ENCODE results near the gene SSTR4.

Gene SSTR4

DNA sequence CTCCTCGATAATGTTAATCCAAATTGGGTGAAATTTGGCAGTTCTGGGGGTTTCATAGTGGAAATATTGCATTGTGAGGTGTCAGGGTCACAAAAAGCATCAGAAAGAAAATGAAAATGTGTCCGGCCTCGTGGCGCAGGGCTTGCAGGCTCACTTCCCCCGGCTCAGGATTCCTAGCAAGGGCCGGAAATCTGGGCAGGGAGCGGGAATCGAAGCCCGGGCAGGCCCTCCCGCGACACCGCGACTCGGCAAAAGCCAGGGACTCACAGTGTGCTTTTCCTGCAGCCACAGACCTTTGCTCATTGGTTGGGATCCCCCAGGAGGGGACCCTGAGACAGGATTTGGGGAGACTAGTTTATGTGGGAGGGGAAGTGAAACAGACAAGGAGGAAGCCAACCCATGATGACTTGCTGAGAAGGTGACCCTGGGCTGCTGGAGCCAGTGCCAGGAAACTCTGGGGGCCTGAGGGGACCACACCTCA is 51.9 kb downstream of the SSTR4 start:
- no peak for DNase-seq (ENCODE audit: low spot score)

DNA sequence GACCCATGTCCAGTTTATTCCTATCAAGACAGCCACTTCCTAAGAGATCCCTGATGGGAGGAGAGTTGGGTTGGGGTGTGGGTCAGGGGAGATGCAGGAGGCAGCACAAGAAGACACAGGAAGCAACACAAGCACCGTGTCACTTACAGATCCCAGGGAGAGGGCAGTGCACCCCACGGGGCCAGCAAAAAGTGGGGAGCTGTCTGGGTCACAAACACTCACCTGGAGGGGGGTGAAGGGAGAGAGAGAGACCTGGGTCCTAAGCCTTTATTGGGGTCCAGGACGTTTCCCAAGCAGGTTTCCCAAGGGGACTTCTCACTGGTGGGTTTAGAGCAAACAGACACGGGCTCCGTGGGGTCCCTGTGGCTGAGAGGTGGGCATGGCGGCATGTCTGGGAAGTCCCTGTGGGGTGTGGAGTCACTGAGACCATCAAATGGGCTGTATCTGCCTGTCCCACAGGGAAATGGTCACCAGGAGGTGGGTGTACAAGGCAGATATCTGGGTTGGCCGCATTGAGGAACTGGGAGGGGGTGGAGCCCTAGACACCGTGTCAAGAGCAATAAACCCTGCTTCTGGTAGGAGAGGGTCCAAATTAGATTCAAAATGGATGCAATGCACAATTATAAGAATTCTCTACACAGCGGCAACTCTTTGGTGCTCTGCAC is 52.6 kb downstream of the SSTR4 start:
- no peak for DNase-seq (ENCODE audit: low spot score)
